Keratinocyte (primary cell): Measurements from ENCODE around the gene PLXNA1. TPM values are rescaled to one million over a fixed set of nuclear protein-coding genes. Genes with fewer than 3 reads are reported as not detected.

Experiments
- DNase-seq: peaks from one replicate; pipeline ENCODE4 v3.0.0-alpha.2; 2011; ENCODE audit warnings: low read depth, missing footprints, low spot score
- FAIRE-seq: peaks from 2 replicates; lab custom pipeline; 2011; peaks lifted over from hg19 to GRCh38; lab: Jason Lieb, UNC
- H2AFZ ChIP-seq: 2 replicates; pipeline ENCODE4 v1.6.0; 2012; ENCODE audit warnings: low read length, control low read depth, inconsistent platforms; ENCODE audit not compliant: control insufficient read depth
- H3K27ac ChIP-seq: 2 replicates; pipeline ENCODE4 v1.5.1; 2011; ENCODE audit warnings: low read length; ENCODE audit not compliant: control insufficient read depth, insufficient read depth
- H3K27me3 ChIP-seq: 3 replicates; pipeline ENCODE4 v1.6.0; 2011; ENCODE audit warnings: low read length; ENCODE audit not compliant: control insufficient read depth, insufficient read depth; ENCODE audit errors: extremely low read depth
- H3K36me3 ChIP-seq, 2 experiments: 2 replicates in 1 of 2; 3 replicates in 1 of 2; pipeline ENCODE4 v1.5.1; 2011; ENCODE audit warnings: low read length in 2 of 2, mild to moderate bottlenecking in 1 of 2; ENCODE audit not compliant: control insufficient read depth in 2 of 2, insufficient read depth in 2 of 2; ENCODE audit errors: extremely low read depth in 1 of 2
- H3K4me1 ChIP-seq: 3 replicates; pipeline ENCODE4 v1.5.1; 2011; ENCODE audit warnings: low read length; ENCODE audit not compliant: control insufficient read depth, insufficient read depth; ENCODE audit errors: extremely low read depth
- H3K4me2 ChIP-seq: 3 replicates; pipeline ENCODE4 v1.6.0; 2011; ENCODE audit warnings: low read depth, low read length; ENCODE audit not compliant: control insufficient read depth, insufficient read depth; ENCODE audit errors: extremely low read depth
- H3K4me3 ChIP-seq, 3 experiments: fragments of 200-600 bp in 1 of 3; sonication (generic) in 1 of 3; 2 replicates in 2 of 3; 3 replicates in 1 of 3; pipeline ENCODE4 v1.5.1; 2011 to 2016; ENCODE audit warnings: low read length in 3 of 3, mild to moderate bottlenecking in 3 of 3, control low read depth in 2 of 3, inconsistent platforms in 1 of 3, low read depth in 1 of 3, mixed read lengths in 1 of 3, mixed run types in 1 of 3, moderate library complexity in 1 of 3; ENCODE audit not compliant: control insufficient read depth in 2 of 3, insufficient read depth in 2 of 3; ENCODE audit errors: extremely low read depth in 1 of 3
- H3K79me2 ChIP-seq: 2 replicates; pipeline ENCODE4 v1.6.0; 2012; ENCODE audit warnings: low read length; ENCODE audit not compliant: control insufficient read depth, insufficient read depth
- H3K9ac ChIP-seq: 3 replicates; pipeline ENCODE4 v1.6.0; 2011; ENCODE audit warnings: low read length; ENCODE audit not compliant: control insufficient read depth, insufficient read depth; ENCODE audit errors: extremely low read depth
- H3K9me1 ChIP-seq: 3 replicates; pipeline ENCODE4 v1.6.0; 2011; ENCODE audit warnings: low read length; ENCODE audit not compliant: control insufficient read depth, insufficient read depth; ENCODE audit errors: extremely low read depth
- H3K9me3 ChIP-seq: 2 replicates; pipeline ENCODE4 v1.5.1; 2012; ENCODE audit warnings: low read depth, low read length; ENCODE audit not compliant: control insufficient read depth
- H4K20me1 ChIP-seq: 3 replicates; pipeline ENCODE4 v1.6.0; 2011; ENCODE audit warnings: low read length; ENCODE audit not compliant: control insufficient read depth, insufficient read depth; ENCODE audit errors: extremely low read depth
- EZH2 ChIP-seq: IDR thresholded peaks from one replicate; pipeline ENCODE4 v1.6.1; 2012; ENCODE audit warnings: inconsistent platforms, mild to moderate bottlenecking, low read length, moderate library complexity
- dilution Hi-C: fragments of 300-500 bp; cut with MboI; formaldehyde crosslinking; loops from one replicate; pipeline ENCODE4 v1.7.0; 2020; ENCODE audit warnings: low sequenced_read_pairs; ENCODE audit not compliant: extremely low pct_ligation_motif_present
- polyA plus RNA-seq, 5 experiments: library from polyadenylated mRNA; depleted of rRNA in 3 of 5; stranded (reverse) in 3 of 5; stranded (forward) in 1 of 5; unstranded in 1 of 5; fragments of >200 nt; gene quantifications; 1 replicate in 1 of 5; 2 replicates in 3 of 5; 3 replicates in 1 of 5; pipeline versions ENCODE4 v1.2.1 to v1.2.3, GENCODE V29; 2011 to 2012; ENCODE audit warnings: missing spikeins in 2 of 5, low read depth in 1 of 5, low replicate concordance in 1 of 5
- TF ChIP-seq, protein P1 (sequence below), 3 experiments: IDR thresholded peaks in 1 of 3; conservative IDR thresholded peaks in 1 of 3; optimal IDR thresholded peaks in 1 of 3; 2 replicates in 2 of 3; 3 replicates in 1 of 3; pipeline versions ENCODE3 to v1.5.1; 2011; ENCODE audit warnings: low read length in 3 of 3, mild to moderate bottlenecking in 3 of 3, moderate library complexity in 2 of 3, control low read depth in 1 of 3, inconsistent platforms in 1 of 3; ENCODE audit not compliant: insufficient read depth in 2 of 3; ENCODE audit errors: extremely low read depth in 1 of 3

PLXNA1 gene
- polyA plus RNA-seq, 1 donor (not counting 4 experiments of a cell fraction or from before 2014, with no cell fraction given), result 38.4 TPM

DNA sequence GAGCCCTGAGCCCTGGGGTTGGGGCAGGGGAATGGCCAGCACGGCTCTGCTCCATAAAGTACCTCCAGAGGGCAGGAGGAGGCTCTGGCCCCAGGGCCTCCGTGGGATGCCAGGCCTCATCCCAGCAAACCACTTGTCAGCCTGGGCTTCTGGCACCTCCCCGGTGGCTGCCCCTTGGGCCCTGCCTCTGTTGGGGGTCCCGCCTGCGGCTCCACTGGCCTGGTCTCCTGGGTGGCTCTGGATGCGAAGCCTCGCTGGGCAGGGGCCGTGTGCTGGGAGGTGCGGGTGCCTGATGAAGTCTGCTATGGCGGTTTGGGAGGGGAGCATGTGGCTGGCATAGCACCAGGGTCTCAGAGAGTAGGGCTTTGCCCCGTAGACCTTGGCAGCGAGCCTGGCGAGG, 37.6 kb downstream of the PLXNA1 start:
- H3K27me3 ChIP-seq, result no peaks in the 10 kb centered on the region
- peaks cover 54 to 55% of the 10 kb centered on the region in 2 experiments for H3K36me3 ChIP-seq
- H2AFZ ChIP-seq, result no peak overlapping the region
- peaks cover 14% of the 10 kb centered on the region for H3K4me1 ChIP-seq
- no peak overlapping the region for H3K27ac ChIP-seq
- H3K9me3 ChIP-seq, result no peaks in the 10 kb centered on the region
- peaks cover 11% of the 10 kb centered on the region for H4K20me1 ChIP-seq
- no peak overlapping the region for H3K4me2 ChIP-seq
- no peak overlapping the region for H3K4me3 ChIP-seq
- no peaks in the 10 kb centered on the region for H3K9me1 ChIP-seq
- dilution Hi-C loops, result no loop called here
- DNase-seq, result no peak
- no peak for FAIRE-seq
- H3K79me2 ChIP-seq, result peaks cover 4% of the 10 kb centered on the region
- TF ChIP-seq EZH2, result no peak
- TF ChIP-seq, protein P1, sequence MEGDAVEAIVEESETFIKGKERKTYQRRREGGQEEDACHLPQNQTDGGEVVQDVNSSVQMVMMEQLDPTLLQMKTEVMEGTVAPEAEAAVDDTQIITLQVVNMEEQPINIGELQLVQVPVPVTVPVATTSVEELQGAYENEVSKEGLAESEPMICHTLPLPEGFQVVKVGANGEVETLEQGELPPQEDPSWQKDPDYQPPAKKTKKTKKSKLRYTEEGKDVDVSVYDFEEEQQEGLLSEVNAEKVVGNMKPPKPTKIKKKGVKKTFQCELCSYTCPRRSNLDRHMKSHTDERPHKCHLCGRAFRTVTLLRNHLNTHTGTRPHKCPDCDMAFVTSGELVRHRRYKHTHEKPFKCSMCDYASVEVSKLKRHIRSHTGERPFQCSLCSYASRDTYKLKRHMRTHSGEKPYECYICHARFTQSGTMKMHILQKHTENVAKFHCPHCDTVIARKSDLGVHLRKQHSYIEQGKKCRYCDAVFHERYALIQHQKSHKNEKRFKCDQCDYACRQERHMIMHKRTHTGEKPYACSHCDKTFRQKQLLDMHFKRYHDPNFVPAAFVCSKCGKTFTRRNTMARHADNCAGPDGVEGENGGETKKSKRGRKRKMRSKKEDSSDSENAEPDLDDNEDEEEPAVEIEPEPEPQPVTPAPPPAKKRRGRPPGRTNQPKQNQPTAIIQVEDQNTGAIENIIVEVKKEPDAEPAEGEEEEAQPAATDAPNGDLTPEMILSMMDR (optimal IDR thresholded peaks at IDR 0.05 in 1 of 3, IDR thresholded peaks at IDR 0.05 in 1 of 3, conservative IDR thresholded peaks at IDR 0.05 in 1 of 3; ENCODE audit: extremely low read depth in 1 of 3, insufficient read depth in 2 of 3, low read length in 3 of 3), result no peak
- H3K9ac ChIP-seq, result no peak overlapping the region

- peaks cover 52 to 70% of the 10 kb centered on the region in 2 experiments for H3K36me3 ChIP-seq
- dilution Hi-C loops, result no loop called here
- H3K27ac ChIP-seq, result no peak overlapping the region
- peaks cover 4% of the 10 kb centered on the region for H3K79me2 ChIP-seq
- no peak overlapping the region for H3K9ac ChIP-seq
- no peak overlapping the region for H3K4me2 ChIP-seq
- no peak overlapping the region for H2AFZ ChIP-seq
- H4K20me1 ChIP-seq, result peaks cover 11% of the 10 kb centered on the region
- H3K4me3 ChIP-seq, result no peak overlapping the region
- TF ChIP-seq, protein P1 (optimal IDR thresholded peaks at IDR 0.05 in 1 of 3, IDR thresholded peaks at IDR 0.05 in 1 of 3, conservative IDR thresholded peaks at IDR 0.05 in 1 of 3; ENCODE audit: extremely low read depth in 1 of 3, insufficient read depth in 2 of 3, low read length in 3 of 3), result no peak
- no peaks in the 10 kb centered on the region for H3K27me3 ChIP-seq
- DNase-seq (no peak), FAIRE-seq (no peak)
- H3K9me1 ChIP-seq, result no peaks in the 10 kb centered on the region
- H3K4me1 ChIP-seq, result peaks cover 14% of the 10 kb centered on the region
- H3K9me3 ChIP-seq, result no peaks in the 10 kb centered on the region
These were observed 39.9 kb downstream of the PLXNA1 start for GRCh38 chr3:127022849-127023248.
